ENCODE data around the gene P4HTM.

The P4HTM gene

DNA sequence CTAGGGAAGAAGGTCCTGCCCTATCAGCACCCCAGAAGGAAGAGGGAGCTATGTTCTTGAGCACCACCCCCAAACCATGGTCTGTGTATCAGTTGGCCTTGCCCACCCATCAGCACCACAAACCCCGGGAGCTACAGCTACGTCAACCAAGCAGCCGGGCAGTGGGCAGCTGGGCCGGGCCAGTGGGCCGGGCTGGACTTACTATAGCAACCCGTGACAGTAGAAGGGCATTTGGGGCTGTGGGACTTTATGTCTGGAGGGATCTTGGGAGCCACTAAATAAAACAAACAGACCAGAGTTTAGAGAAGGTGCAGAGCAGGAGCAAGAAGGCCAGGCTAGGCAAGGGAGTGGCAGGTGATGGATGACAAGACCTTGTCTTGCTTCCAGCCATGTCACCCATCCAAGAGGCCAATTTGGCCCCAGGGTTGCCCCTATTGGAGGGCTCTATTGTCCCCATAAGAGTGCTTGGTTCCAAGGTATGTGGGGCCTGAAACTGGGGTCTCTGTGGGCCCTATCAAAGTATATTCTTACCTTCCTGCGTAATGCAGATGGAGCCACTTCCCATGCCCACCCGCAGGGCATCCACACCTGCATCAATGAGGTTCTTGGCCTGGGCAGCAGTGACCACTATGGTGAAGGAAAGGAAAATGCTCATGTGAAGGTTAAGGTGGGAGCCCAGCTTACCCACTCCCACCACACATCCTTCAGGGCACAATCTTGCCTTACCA lies 35.9 kb downstream of the P4HTM start:
- DNase-seq, result no peak

- DNase-seq, result no peak
Measured at GRCh38 chr3:49026536-49026935, 36.5 kb downstream of the P4HTM start.

DNA sequence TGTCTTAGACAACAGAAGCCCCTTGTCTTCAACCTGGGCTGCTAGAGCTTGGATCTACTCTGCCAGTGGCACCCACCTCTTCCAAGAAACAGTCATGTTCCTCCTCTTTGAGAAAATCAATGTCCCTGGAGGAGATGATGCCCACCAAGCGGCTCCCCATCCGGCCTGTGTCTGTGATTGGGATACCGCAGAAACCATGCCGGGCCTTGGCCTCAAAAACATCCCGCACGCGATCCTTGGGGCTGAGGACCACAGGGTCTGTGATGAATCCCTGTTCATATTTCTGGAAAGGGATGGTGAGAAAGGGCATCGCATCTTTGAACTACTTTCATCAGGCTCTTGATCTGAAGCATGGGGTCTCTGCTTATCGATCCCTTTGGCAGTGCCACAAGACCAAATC lies 37.6 kb downstream of the P4HTM start:
- DNase-seq, result no peak

- DNase-seq, result no peak
Measured at GRCh38 chr3:49028298-49028672, 38.2 kb downstream of the P4HTM start.

GRCh38 chr3:49028673-49029562 lies 38.9 kb downstream of the P4HTM start, which contains the start of gene IMPDH2:
Gene IMPDH2, minus strand, starts transcription at chr3:49029398. Its CDS starts 48 bp downstream, at chr3:49029350.
- DNase-seq, result peak; percentile 84

DNA sequence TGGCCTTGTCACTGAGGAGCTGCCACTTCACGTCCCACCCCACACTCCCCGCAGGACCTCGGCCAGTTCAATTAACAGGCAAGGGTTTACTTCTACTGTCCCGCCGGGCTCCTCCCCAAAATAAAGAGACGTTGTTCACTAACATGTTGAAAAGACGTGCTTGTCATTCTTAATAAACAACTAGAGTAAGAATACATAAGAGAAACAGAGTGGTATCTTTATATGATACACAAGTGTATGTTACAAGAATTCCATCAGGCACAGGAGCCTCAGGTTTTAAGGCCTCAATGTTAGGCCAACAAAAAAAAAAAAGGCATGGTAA lies 39.5 kb downstream of the P4HTM start:
- no peak for DNase-seq

- no peak for DNase-seq
Measured at GRCh38 chr3:49030321-49030720, 40.3 kb downstream of the P4HTM start.

- DNase-seq, result no peak
Measured at GRCh38 chr3:49032646-49033304, 42.7 kb downstream of the P4HTM start.

DNA sequence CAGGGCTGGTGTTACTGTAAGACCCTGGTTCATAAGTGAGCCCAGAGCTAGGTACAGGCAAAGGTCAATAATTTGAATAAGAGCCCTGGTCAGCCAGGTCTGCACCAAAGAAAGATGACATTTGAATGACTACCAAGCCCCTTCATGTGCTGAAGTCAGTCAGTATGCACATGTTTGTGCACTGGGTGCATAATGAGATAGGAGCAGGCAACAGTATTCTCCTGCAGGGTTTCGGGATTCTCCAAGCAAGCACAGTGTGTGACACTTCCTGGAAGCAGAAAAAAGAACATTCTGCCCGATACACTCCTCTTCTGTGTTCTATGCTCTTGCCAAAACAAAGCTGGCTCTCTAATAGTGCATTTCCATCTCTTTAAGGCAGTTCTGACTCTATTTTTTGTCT lies 44.6 kb downstream of the P4HTM start:
- no peak for DNase-seq

- DNase-seq, result no peak
Measured at GRCh38 chr3:49035281-49035680, 45.2 kb downstream of the P4HTM start.

DNA sequence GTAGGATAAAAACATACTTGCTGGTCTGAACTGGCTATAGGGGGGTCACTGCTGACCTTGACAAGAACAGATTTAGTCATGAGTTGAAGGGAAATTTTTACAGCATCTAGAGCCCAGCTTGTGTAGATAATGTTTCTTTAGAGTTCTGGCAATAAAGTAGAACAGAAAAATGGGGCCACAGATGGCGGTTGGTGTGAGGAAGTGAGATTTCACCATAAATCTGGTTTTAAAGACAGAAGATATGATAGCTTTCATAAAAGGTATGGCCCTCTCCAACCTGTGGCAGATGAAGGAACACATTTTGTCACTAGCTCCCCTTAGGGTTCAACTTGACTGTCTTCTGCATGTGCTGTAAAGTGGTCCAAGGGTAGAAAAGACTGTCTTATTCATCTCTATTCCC lies 63.5 kb downstream of the P4HTM start:
- no peak for DNase-seq

DNA sequence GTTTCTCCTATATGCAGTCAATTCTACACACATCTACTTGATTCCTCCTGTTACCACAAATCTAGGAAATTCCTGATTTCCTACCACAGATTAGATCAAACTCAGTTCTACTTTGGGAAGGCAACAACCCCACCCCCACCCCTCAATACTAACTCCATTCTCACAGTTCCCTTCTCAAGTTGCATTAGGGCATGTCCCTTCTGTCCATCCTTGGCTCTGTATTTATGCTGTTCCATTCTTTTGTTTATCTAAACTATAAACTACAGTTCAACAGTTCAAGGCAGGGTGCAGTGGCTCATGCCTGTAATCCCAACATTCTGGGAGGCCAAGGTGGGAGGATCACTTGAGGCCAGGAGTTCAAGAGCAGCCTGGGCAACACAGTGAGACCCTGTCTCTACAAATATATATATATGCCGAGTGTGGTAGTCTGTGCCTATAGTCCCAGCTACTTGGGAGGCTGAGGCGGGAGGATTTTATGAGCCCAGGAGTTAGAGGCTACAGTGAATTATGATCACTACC lies 64.4 kb downstream of the P4HTM start:
- no peak for DNase-seq

Measured in NCI-H146 (cell line).